Activated CD8-positive, alpha-beta T cell treated with anti-CD3 and anti-CD28 coated beads for 36 hours (primary cell): Measurements from ENCODE around the gene METTL13. TPM values are rescaled to one million over a fixed set of nuclear protein-coding genes. Genes with fewer than 3 reads are reported as not detected.

ENCODE experiments used
- ATAC-seq: fragments of 200-7000 bp; cut with Tn5 transposase; one replicate; pipeline ENCODE4 v1.10.0; 2021; ENCODE audit warnings: mild to moderate bottlenecking, moderate library complexity
- CTCF ChIA-PET: fragments of 350-600 bp; sonication (Branson Sonifier 250); formaldehyde crosslinking; loops from one replicate; lab custom pipeline; 2021; ENCODE audit warnings: antibody characterized with exemption; lab: Charles Lee
- POLR2A ChIA-PET: fragments of 350-600 bp; sonication (Branson Sonifier 250); formaldehyde crosslinking; loops from one replicate; lab custom pipeline; 2021; ENCODE audit warnings: antibody characterized with exemption; lab: Charles Lee
- DNase-seq: peaks from one replicate; pipeline ENCODE4 v3.0.0-alpha.2; 2020
- H3K27ac Mint-ChIP-seq: one replicate; pipeline ENCODE4 v1.8.0; 2021; ENCODE audit warnings: mild to moderate bottlenecking, mixed read lengths
- H3K27me3 Mint-ChIP-seq: one replicate; pipeline ENCODE4 v1.8.0; 2021; ENCODE audit warnings: mixed read lengths
- H3K36me3 Mint-ChIP-seq: one replicate; pipeline ENCODE4 v1.8.0; 2021; ENCODE audit warnings: low read depth, mixed read lengths
- H3K4me1 Mint-ChIP-seq: one replicate; pipeline ENCODE4 v1.8.0; 2021; ENCODE audit warnings: low read depth, mixed read lengths
- H3K4me3 Mint-ChIP-seq: one replicate; pipeline ENCODE4 v1.8.0; 2021; ENCODE audit warnings: mild to moderate bottlenecking, moderate library complexity, mixed read lengths
- H3K9me3 Mint-ChIP-seq: one replicate; pipeline ENCODE4 v1.8.0; 2021; ENCODE audit warnings: mixed read lengths
- CTCF ChIP-seq: fragments of 200-600 bp; IDR thresholded peaks from one replicate; pipeline ENCODE4 v1.8.0; 2022; ENCODE audit warnings: antibody characterized with exemption, mild to moderate bottlenecking
- intact Hi-C: fragments of 100-400 bp; cut with micrococcal nuclease; formaldehyde crosslinking; loops from one replicate; pipeline ENCODE4 v1.10.0; 2022
- total RNA-seq, 2 experiments: library from RNA; stranded (reverse); gene quantifications; one replicate each; pipeline ENCODE4 v1.2.3, GENCODE V29; 2021

Gene METTL13
- total RNA-seq, 2 experiments from 2014 or later = 44.6 to 46.6 TPM

GRCh38 chr1:171841931-171842761, 60.7 kb downstream of the METTL13 start:
- ChIA-PET POLR2A (interaction anchor here (1.2 kb wide), 1 partner anchor 101 kb away, joined by 5 read pairs; the partner anchor contains the start of gene VAMP4), CTCF (interaction anchor here (0.7 to 3.3 kb wide), 6 partner anchors 40 to 197 kb away, joined by 3 to 11 read pairs (median 4); partner anchors contain the start of gene VAMP4)
- Mint-ChIP-seq H3K4me1 (peaks cover 12% of the 10 kb centered on the region), H3K36me3 (no peaks in the 10 kb centered on the region), H3K9me3 (no peaks in the 10 kb centered on the region), H3K4me3 (peak overlapping the region; percentile 81), H3K27ac (no peak overlapping the region), H3K27me3 (peaks cover 21% of the 10 kb centered on the region)
- ATAC-seq (no peak), DNase-seq (peak; percentile 15)
- intact Hi-C loops = no loop called here
- no peak for TF ChIP-seq CTCF

DNA sequence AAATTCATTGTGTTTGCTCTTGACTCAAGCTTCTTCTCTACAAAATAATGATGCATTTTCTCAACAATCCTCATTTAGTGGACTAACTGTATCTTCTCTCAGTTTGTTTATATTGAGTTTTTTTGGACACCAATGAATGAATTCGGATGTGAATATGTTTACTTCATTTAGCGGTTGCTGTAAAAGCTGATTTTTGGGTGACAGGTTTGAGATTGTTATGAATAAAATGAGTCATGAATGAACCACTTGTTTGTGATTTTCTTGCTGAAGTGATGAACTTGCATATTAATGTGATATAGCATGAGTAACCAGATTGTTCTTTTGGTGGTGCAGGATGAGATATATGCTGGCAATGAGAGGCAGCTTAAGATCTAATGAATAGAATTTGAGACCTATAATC, 62.9 kb downstream of the METTL13 start:
- ATAC-seq = no peak
- Mint-ChIP-seq H3K4me1 (peaks cover 12% of the 10 kb centered on the region), H3K9me3 (no peaks in the 10 kb centered on the region), H3K27ac (no peak overlapping the region), H3K27me3 (peaks cover 21% of the 10 kb centered on the region), H3K36me3 (no peaks in the 10 kb centered on the region), H3K4me3 (no peak overlapping the region)
- ChIA-PET CTCF (interaction anchor here (1.6 kb wide), 1 partner anchor 15 kb away, joined by 5 read pairs; no protein-coding TSS in a partner anchor), POLR2A (no interaction called here)
- no peak for TF ChIP-seq CTCF
- intact Hi-C loops = no loop called here
- no peak for DNase-seq

GRCh38 chr1:171845998-171846397, 64.5 kb downstream of the METTL13 start:
- ChIA-PET POLR2A (no interaction called here), CTCF (interaction anchor here (2.0 kb wide), 1 partner anchor 201 kb away, joined by 4 read pairs; no protein-coding TSS in a partner anchor)
- DNase-seq (no peak), ATAC-seq (no peak)
- Mint-ChIP-seq H3K9me3 (no peaks in the 10 kb centered on the region), H3K27me3 (peaks cover 21% of the 10 kb centered on the region), H3K27ac (no peak overlapping the region), H3K4me1 (peaks cover 7% of the 10 kb centered on the region), H3K36me3 (no peaks in the 10 kb centered on the region), H3K4me3 (no peak overlapping the region)
- no peak for TF ChIP-seq CTCF
- intact Hi-C loops = no loop called here

Other genes starting within 250 kb of the METTL13 start
- gene MYOCOS, start 159.4 kb upstream of the METTL13 start, total RNA-seq = not detected
- gene MYOC, start 129.0 kb upstream of the METTL13 start, total RNA-seq = not detected
- 1 to 10 TPM; 6.1 to 6.2 TPM for gene VAMP4, start 39.6 kb upstream of the METTL13 start, total RNA-seq
- 1 to 10 TPM in 1 of 2 experiments, under 1 TPM in 1; 0.58 to 1.1 TPM for gene DNM3, start 59.8 kb downstream of the METTL13 start, total RNA-seq